ENCODE measurements around the gene THSD7B.

Gene THSD7B

GRCh38 chr2:137715731-137716191, 950.4 kb downstream of the THSD7B start:
- no peak for TF ChIP-seq YY1 (IDR thresholded peaks at IDR 0.05; ENCODE audit: insufficient read depth, insufficient read length)
- no peak for TF ChIP-seq SUZ12 (IDR thresholded peaks at IDR 0.05; ENCODE audit: extremely low read depth, insufficient read depth, insufficient read length)
- TF ChIP-seq ZNF274 (IDR thresholded peaks at IDR 0.05; ENCODE audit: low read depth, low read length), result no peak
- H3K9ac ChIP-seq (ENCODE audit: insufficient read length, low read depth), result no peak overlapping the region
- no peaks in the 10 kb centered on the region for H3K4me1 ChIP-seq (ENCODE audit: insufficient read depth, insufficient read length)
- no peaks in the 10 kb centered on the region for H3K27me3 ChIP-seq (ENCODE audit: insufficient read depth, insufficient read length)
- no peak for DNase-seq (ENCODE audit: low read depth, low spot score)
- H3K4me3 ChIP-seq (ENCODE audit: insufficient read length, low read depth), result no peak overlapping the region
- H3K9me3 ChIP-seq (ENCODE audit: insufficient read depth, low read length), result peaks cover 12% of the 10 kb centered on the region; the same call in 1 of the 2 replicates
- H3K36me3 ChIP-seq (ENCODE audit: insufficient read depth, insufficient read length, low read length), result no peaks in the 10 kb centered on the region

GRCh38 chr2:137718786-137719185, 953.4 kb downstream of the THSD7B start:
- Histone ChIP-seq H3K27me3 (ENCODE audit: insufficient read depth, insufficient read length) (no peaks in the 10 kb centered on the region), H3K9ac (ENCODE audit: insufficient read length, low read depth) (no peak overlapping the region), H3K36me3 (ENCODE audit: insufficient read depth, insufficient read length, low read length) (no peaks in the 10 kb centered on the region), H3K4me3 (ENCODE audit: insufficient read length, low read depth) (no peak overlapping the region), H3K4me1 (ENCODE audit: insufficient read depth, insufficient read length) (no peaks in the 10 kb centered on the region), H3K9me3 (ENCODE audit: insufficient read depth, low read length) (peaks cover 6% of the 10 kb centered on the region; the same call in 1 of the 2 replicates)
- no peak for DNase-seq (ENCODE audit: low read depth, low spot score)
- no peak for TF ChIP-seq SUZ12 (IDR thresholded peaks at IDR 0.05; ENCODE audit: extremely low read depth, insufficient read depth, insufficient read length)
- no peak for TF ChIP-seq YY1 (IDR thresholded peaks at IDR 0.05; ENCODE audit: insufficient read depth, insufficient read length)
- TF ChIP-seq ZNF274 (IDR thresholded peaks at IDR 0.05; ENCODE audit: low read depth, low read length), result no peak

GRCh38 chr2:137721733-137722132, 956.4 kb downstream of the THSD7B start:
- Histone ChIP-seq H3K9ac (ENCODE audit: insufficient read length, low read depth) (no peak overlapping the region), H3K36me3 (ENCODE audit: insufficient read depth, insufficient read length, low read length) (no peaks in the 10 kb centered on the region), H3K4me3 (ENCODE audit: insufficient read length, low read depth) (no peak overlapping the region), H3K4me1 (ENCODE audit: insufficient read depth, insufficient read length) (no peaks in the 10 kb centered on the region), H3K27me3 (ENCODE audit: insufficient read depth, insufficient read length) (no peaks in the 10 kb centered on the region), H3K9me3 (ENCODE audit: insufficient read depth, low read length) (no peaks in the 10 kb centered on the region; the same call in 1 of the 2 replicates)
- TF ChIP-seq YY1 (IDR thresholded peaks at IDR 0.05; ENCODE audit: insufficient read depth, insufficient read length) (no peak), SUZ12 (IDR thresholded peaks at IDR 0.05; ENCODE audit: extremely low read depth, insufficient read depth, insufficient read length) (no peak), ZNF274 (IDR thresholded peaks at IDR 0.05; ENCODE audit: low read depth, low read length) (no peak)
- no peak for DNase-seq (ENCODE audit: low read depth, low spot score)

GRCh38 chr2:137724912-137725311, 959.6 kb downstream of the THSD7B start:
- no peak for TF ChIP-seq YY1 (IDR thresholded peaks at IDR 0.05; ENCODE audit: insufficient read depth, insufficient read length)
- no peak for TF ChIP-seq ZNF274 (IDR thresholded peaks at IDR 0.05; ENCODE audit: low read depth, low read length)
- TF ChIP-seq SUZ12 (IDR thresholded peaks at IDR 0.05; ENCODE audit: extremely low read depth, insufficient read depth, insufficient read length), result no peak
- DNase-seq (ENCODE audit: low read depth, low spot score), result no peak

More at GRCh38 chr2:137724912-137725311, 959.6 kb downstream of the THSD7B start:
- Histone ChIP-seq H3K27me3 (ENCODE audit: insufficient read depth, insufficient read length) (no peaks in the 10 kb centered on the region), H3K4me3 (ENCODE audit: insufficient read length, low read depth) (no peak overlapping the region), H3K9me3 (ENCODE audit: insufficient read depth, low read length) (no peaks in the 10 kb centered on the region), H3K4me1 (ENCODE audit: insufficient read depth, insufficient read length) (no peaks in the 10 kb centered on the region), H3K9ac (ENCODE audit: insufficient read length, low read depth) (no peak overlapping the region), H3K36me3 (ENCODE audit: insufficient read depth, insufficient read length, low read length) (no peaks in the 10 kb centered on the region)
